GM12878 (cell line): ENCODE results near the gene EGR1.

Experiments used
- BCL11A ChIP-seq: IDR thresholded peaks from 2 replicates; pipeline ENCODE4 v1.6.1; 2011; ENCODE audit warnings: low read depth, low read length
- REST ChIP-seq: IDR thresholded peaks from 2 replicates; pipeline ENCODE4 v1.6.1; 2012; ENCODE audit warnings: mild to moderate bottlenecking, low read depth, low read length

DNA sequence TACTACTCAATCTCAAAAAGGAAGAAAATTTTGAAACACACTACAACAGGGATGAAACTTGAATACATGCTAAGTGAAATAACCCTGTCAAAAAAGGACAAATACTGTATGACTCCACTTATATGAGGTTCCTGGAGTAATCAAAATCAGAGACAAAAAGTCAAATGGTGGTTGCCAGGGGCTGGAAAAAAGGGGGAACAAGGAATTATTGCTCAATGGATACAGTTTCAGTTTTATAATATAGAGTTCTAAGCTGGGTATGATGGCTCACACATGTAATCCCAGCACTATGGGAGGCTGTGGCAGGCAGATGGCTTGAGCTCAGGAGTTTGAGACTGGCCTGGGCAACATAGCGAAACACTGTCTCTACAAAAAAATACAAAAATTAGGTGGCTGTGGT lies 48.7 kb downstream of the EGR1 start:
- TF ChIP-seq REST (no peak), BCL11A (no peak)
